Left ventricle myocardium inferior (tissue), 1 donor: Measurements from ENCODE around the gene TAF15. TPM values are rescaled to one million over a fixed set of nuclear protein-coding genes. Genes with fewer than 3 reads are reported as not detected.

ENCODE experiments used
- DNase-seq: peaks from one replicate; pipeline ENCODE4 v3.0.0-alpha.2; 2020
- H3K27ac ChIP-seq: fragments of 200-600 bp; replicated peaks from 2 replicates; pipeline ENCODE4 v1.8.0; 2021
- H3K27me3 ChIP-seq: fragments of 200-600 bp; 2 replicates; pipeline ENCODE4 v1.8.0; 2021; ENCODE audit warnings: low read depth
- H3K36me3 ChIP-seq: fragments of 200-600 bp; 2 replicates; pipeline ENCODE4 v1.8.0; 2021
- H3K4me1 ChIP-seq: fragments of 200-600 bp; 2 replicates; pipeline ENCODE4 v1.8.0; 2021
- H3K4me3 ChIP-seq: fragments of 200-600 bp; 2 replicates; pipeline ENCODE4 v1.8.0; 2021; ENCODE audit warnings: mild to moderate bottlenecking, moderate library complexity
- H3K9me3 ChIP-seq: fragments of 200-600 bp; replicated peaks from 2 replicates; pipeline ENCODE4 v1.8.0; 2021
- intact Hi-C: fragments of 100-400 bp; cut with micrococcal nuclease; formaldehyde crosslinking; loops from one replicate; pipeline ENCODE4 v1.11.0; 2022
- total RNA-seq: library from RNA; stranded (reverse); fragmentation: NEBNext Ultra II Directional; extraction: Animal tissue kit (Norgen Biotek cat#: 25700); gene quantifications from one replicate; pipeline ENCODE4 v1.2.1, GENCODE V29; 2021
- TF ChIP-seq, protein P1 (sequence below): fragments of 200-600 bp; IDR thresholded peaks from 2 replicates; pipeline ENCODE4 v1.8.0; 2021; ENCODE audit warnings: antibody characterized with exemption, mild to moderate bottlenecking, borderline replicate concordance
- donor health status: DM: no; HTN: yes; CAD: no; lungs with severe emphysema.

Gene TAF15
- total RNA-seq, 1 donor from 2014 or later = 113 TPM

DNA sequence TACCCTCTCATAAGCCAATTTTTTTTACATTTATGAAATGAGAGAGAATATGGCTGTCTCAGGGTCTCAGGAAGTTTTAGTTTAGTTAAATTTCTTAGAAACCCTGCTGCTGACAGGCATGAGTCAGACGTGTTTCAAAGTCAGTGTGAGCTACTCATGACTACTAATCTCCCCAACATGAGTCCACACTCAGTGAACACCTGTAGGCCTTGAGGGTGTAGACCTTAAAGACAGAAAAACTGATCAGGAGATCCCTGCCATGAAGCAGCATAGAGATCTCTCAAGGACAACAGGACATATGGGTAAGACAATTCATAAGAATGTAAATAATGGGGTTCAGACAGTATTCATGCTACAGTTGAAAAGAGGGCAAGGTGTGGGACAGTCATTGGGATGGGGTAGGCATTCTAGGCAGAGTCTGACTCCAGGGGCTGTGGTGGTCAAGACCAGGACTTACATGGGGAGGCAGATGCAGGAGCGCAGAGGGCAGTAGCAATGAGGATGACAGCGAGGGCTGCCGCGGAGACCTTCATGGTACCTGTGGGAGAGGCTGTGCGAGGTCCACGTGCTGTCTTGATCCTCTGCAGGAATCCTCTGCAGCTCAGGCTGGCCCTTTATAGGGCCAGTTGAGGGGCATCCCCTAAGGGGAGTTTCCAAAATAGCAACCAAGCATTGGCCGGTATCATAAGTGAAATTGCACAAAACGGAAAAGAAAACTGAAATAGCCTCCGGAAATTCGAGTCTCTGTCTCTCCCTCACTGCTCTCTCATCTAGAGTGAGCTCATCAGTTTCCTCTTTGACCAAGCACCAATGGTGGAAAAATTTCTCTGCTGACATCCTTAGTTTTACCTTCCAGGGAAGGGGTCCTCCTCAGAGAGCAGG, 70.7 kb downstream of the TAF15 start, which contains the start of gene CCL5:
CCL5 (minus strand) TSS at position 588 of the 882 bp plus-strand sequence.
- intact Hi-C loops = no loop called here
- H3K27me3 ChIP-seq = peaks cover 3% of the 10 kb centered on the region
- TF ChIP-seq, protein P1, sequence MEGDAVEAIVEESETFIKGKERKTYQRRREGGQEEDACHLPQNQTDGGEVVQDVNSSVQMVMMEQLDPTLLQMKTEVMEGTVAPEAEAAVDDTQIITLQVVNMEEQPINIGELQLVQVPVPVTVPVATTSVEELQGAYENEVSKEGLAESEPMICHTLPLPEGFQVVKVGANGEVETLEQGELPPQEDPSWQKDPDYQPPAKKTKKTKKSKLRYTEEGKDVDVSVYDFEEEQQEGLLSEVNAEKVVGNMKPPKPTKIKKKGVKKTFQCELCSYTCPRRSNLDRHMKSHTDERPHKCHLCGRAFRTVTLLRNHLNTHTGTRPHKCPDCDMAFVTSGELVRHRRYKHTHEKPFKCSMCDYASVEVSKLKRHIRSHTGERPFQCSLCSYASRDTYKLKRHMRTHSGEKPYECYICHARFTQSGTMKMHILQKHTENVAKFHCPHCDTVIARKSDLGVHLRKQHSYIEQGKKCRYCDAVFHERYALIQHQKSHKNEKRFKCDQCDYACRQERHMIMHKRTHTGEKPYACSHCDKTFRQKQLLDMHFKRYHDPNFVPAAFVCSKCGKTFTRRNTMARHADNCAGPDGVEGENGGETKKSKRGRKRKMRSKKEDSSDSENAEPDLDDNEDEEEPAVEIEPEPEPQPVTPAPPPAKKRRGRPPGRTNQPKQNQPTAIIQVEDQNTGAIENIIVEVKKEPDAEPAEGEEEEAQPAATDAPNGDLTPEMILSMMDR = no peak
- no peaks in the 10 kb centered on the region for H3K36me3 ChIP-seq
- DNase-seq = no peak
- H3K4me3 ChIP-seq = no peak within 1 kb of the TSS
- H3K27ac ChIP-seq = no peak within 1 kb of the TSS
- H3K9me3 ChIP-seq = no peaks in the 10 kb centered on the region
- H3K4me1 ChIP-seq = peaks cover 4% of the 10 kb centered on the region

DNA sequence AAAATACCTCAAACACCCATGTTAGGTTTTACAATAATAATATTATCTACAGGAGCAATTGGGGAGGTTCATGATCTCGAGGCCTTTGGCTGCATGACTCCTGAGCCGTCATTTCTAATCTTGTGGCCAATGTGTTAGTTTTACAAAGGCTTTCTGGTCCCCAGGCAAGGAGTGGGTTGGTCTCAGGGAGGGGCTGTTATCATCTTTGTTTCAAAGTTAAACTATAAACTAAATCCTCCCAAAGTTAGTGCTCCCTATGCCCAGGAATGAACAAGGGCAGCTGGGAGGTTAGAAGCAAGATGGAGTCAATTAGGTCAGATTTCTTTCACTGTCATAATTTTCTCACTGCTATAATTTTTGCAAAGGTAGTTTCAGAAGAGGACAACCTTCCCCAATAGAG, 80.0 kb downstream of the TAF15 start:
- H3K27me3 ChIP-seq = no peaks in the 10 kb centered on the region
- intact Hi-C loops = no loop called here
- H3K4me1 ChIP-seq = no peaks in the 10 kb centered on the region
- H3K27ac ChIP-seq = no peak overlapping the region
- no peaks in the 10 kb centered on the region for H3K36me3 ChIP-seq
- H3K4me3 ChIP-seq = no peak overlapping the region
- DNase-seq = no peak
- TF ChIP-seq, protein P1 = no peak
- no peaks in the 10 kb centered on the region for H3K9me3 ChIP-seq

GRCh38 chr17:35889818-35890773, 80.8 kb downstream of the TAF15 start:
- H3K9me3 ChIP-seq = no peaks in the 10 kb centered on the region
- DNase-seq = no peak
- H3K27me3 ChIP-seq = no peaks in the 10 kb centered on the region
- TF ChIP-seq, protein P1 = no peak
- H3K27ac ChIP-seq = no peak overlapping the region
- H3K4me3 ChIP-seq = no peak overlapping the region
- intact Hi-C loops = no loop called here
- H3K4me1 ChIP-seq = no peaks in the 10 kb centered on the region
- no peaks in the 10 kb centered on the region for H3K36me3 ChIP-seq

GRCh38 chr17:35890774-35891155, 81.5 kb downstream of the TAF15 start:
- Histone ChIP-seq H3K9me3 (no peaks in the 10 kb centered on the region), H3K27ac (no peak overlapping the region), H3K27me3 (no peaks in the 10 kb centered on the region), H3K4me3 (no peak overlapping the region), H3K4me1 (no peaks in the 10 kb centered on the region), H3K36me3 (no peaks in the 10 kb centered on the region)
- intact Hi-C loops = no loop called here
- no peak for DNase-seq
- TF ChIP-seq, protein P1 = no peak

GRCh38 chr17:35891269-35891668, 82.0 kb downstream of the TAF15 start:
- Histone ChIP-seq H3K36me3 (no peaks in the 10 kb centered on the region), H3K27ac (no peak overlapping the region), H3K27me3 (peaks cover 4% of the 10 kb centered on the region), H3K4me1 (no peaks in the 10 kb centered on the region), H3K4me3 (no peak overlapping the region), H3K9me3 (no peaks in the 10 kb centered on the region)
- no peak for DNase-seq
- TF ChIP-seq, protein P1 = no peak
- intact Hi-C loops = no loop called here
